Measurements from ENCODE around the gene RPL36.
"Not testable (repeated sequence)": the region's sequence is repeated elsewhere in the genome, so short reads cannot be mapped to it uniquely, and the experiment has no call there.

RPL36 gene

GRCh38 chr19:5690955-5691821, 1.1 kb downstream of the RPL36 start:
- DNase-seq (ENCODE audit: low spot score) = peak; percentile 15

GRCh38 chr19:5691822-5692722, 2.0 kb downstream of the RPL36 start:
- no peak for DNase-seq (ENCODE audit: low spot score)

- DNase-seq (ENCODE audit: low spot score) = no peak
Observed at GRCh38 chr19:5692723-5693194, 2.7 kb downstream of the RPL36 start.

- no peak for DNase-seq (ENCODE audit: low spot score)
Observed at GRCh38 chr19:5693195-5694166, 3.4 kb downstream of the RPL36 start.

- no peak for DNase-seq (ENCODE audit: low spot score)
Observed at GRCh38 chr19:5694167-5694955, 4.3 kb downstream of the RPL36 start.

- no peak for DNase-seq (ENCODE audit: low spot score)
Observed at GRCh38 chr19:5694956-5695648, 5.0 kb downstream of the RPL36 start.

GRCh38 chr19:5695649-5696195, 5.6 kb downstream of the RPL36 start:
- no peak for DNase-seq (ENCODE audit: low spot score)

GRCh38 chr19:5696196-5697021, 6.3 kb downstream of the RPL36 start:
- DNase-seq (ENCODE audit: low spot score) = no peak

GRCh38 chr19:5697022-5697889, 7.2 kb downstream of the RPL36 start:
- DNase-seq (ENCODE audit: low spot score) = no peak

- no peak for DNase-seq (ENCODE audit: low spot score)
Observed at GRCh38 chr19:5697890-5698634, 8.0 kb downstream of the RPL36 start.

- no peak for DNase-seq (ENCODE audit: low spot score)
Observed at GRCh38 chr19:5698635-5699422, 8.7 kb downstream of the RPL36 start.

- DNase-seq (ENCODE audit: low spot score) = no peak
Observed at GRCh38 chr19:5700455-5701092, 10.5 kb downstream of the RPL36 start.

GRCh38 chr19:5702053-5702410, 11.9 kb downstream of the RPL36 start:
- DNase-seq (ENCODE audit: low spot score) = not testable (repeated sequence)

GRCh38 chr19:5703819-5704818, 14.0 kb downstream of the RPL36 start:
- no peak for DNase-seq (ENCODE audit: low spot score)

GRCh38 chr19:5705552-5705951, 15.5 kb downstream of the RPL36 start:
- no peak for DNase-seq (ENCODE audit: low spot score)
